A549 (cell line): ENCODE results near the gene CUL1.

Experiments used
- CHD2 ChIP-seq: fragments of 150-350 bp; IDR thresholded peaks from 2 replicates; pipeline ENCODE4 v1.6.1; 2014; ENCODE audit warnings: low read length; ENCODE audit not compliant: partially characterized antibody
- CTCF ChIP-seq: fragments of >200 bp; sonication (Bioruptor Twin); formaldehyde crosslinking; IDR thresholded peaks from 3 replicates; pipeline ENCODE4 v1.5.1; 2016
- EP300 ChIP-seq, 2 experiments: fragments of >200 bp; sonication (Bioruptor Twin); formaldehyde crosslinking; IDR thresholded peaks; 2 replicates in 1 of 2; 3 replicates in 1 of 2; pipeline ENCODE4 v1.6.1; 2016 to 2017
- HOXA7 ChIP-seq: fragments of 250-450 bp; sonication (Bioruptor Pico); IDR thresholded peaks from 2 replicates; pipeline ENCODE4 v1.5.0; 2020; ENCODE audit warnings: mild to moderate bottlenecking, moderate library complexity
- KDM1A ChIP-seq: fragments of 200-600 bp; sonication (generic); IDR thresholded peaks from 2 replicates; pipeline ENCODE4 v1.6.1; 2016; ENCODE audit warnings: low read depth, mild to moderate bottlenecking
- MYC ChIP-seq: IDR thresholded peaks from 2 replicates; pipeline ENCODE4 v1.6.1; 2012; ENCODE audit warnings: mild to moderate bottlenecking, inconsistent platforms, low read length, improper control_type of control experiment, borderline replicate concordance
- POLR2A ChIP-seq: IDR thresholded peaks from 2 replicates; pipeline ENCODE4 v1.6.1; 2012; ENCODE audit warnings: mild to moderate bottlenecking, low read length
- REST ChIP-seq: fragments of 200-600 bp; sonication (generic); IDR thresholded peaks from 2 replicates; pipeline ENCODE4 v1.6.1; 2016; ENCODE audit warnings: antibody characterized with exemption, mild to moderate bottlenecking, moderate library complexity
- TFCP2L1 ChIP-seq: fragments of 250-450 bp; sonication (Bioruptor Pico); IDR thresholded peaks from 2 replicates; pipeline ENCODE4 v1.5.0; 2021; ENCODE audit warnings: mild to moderate bottlenecking
- ZNF302 ChIP-seq: fragments of 250-450 bp; sonication (Bioruptor Pico); IDR thresholded peaks from 2 replicates; pipeline ENCODE4 v1.9.0; 2021; ENCODE audit warnings: inconsistent platforms, mild to moderate bottlenecking, moderate library complexity
- ZSCAN20 ChIP-seq: fragments of 250-450 bp; sonication (Bioruptor Pico); IDR thresholded peaks from 2 replicates; pipeline ENCODE4 v1.8.0; 2022; ENCODE audit warnings: mild to moderate bottlenecking, moderate library complexity

GRCh38 chr7:148674689-148675088 is 24.0 kb upstream of the CUL1 start:
- TF ChIP-seq POLR2A (no peak), CHD2 (no peak), CTCF (no peak), KDM1A (no peak), TFCP2L1 (CRISPR knock-in tag) (no peak), REST (no peak), ZNF302 (CRISPR knock-in tag) (no peak), HOXA7 (CRISPR knock-in tag) (no peak), ZSCAN20 (CRISPR knock-in tag) (no peak), MYC (no peak), EP300 (IDR thresholded peaks at IDR 0.05) (no peak)
